ENCODE results near the gene AHCYL2.
"Not testable (repeated sequence)": the region's sequence is repeated elsewhere in the genome, so short reads cannot be mapped to it uniquely, and the experiment has no call there.

The AHCYL2 gene

GRCh38 chr7:129209067-129209926 is 15.5 kb upstream of the AHCYL2 start:
- DNase-seq: no peak

GRCh38 chr7:129210256-129210988 is 14.4 kb upstream of the AHCYL2 start:
- peak; percentile 62 for DNase-seq

GRCh38 chr7:129210989-129211312 is 13.9 kb upstream of the AHCYL2 start:
- DNase-seq: no peak

- no peak for DNase-seq
These were observed 12.7 kb upstream of the AHCYL2 start for GRCh38 chr7:129212126-129212525.

GRCh38 chr7:129212596-129212995 is 12.2 kb upstream of the AHCYL2 start:
- no peak for DNase-seq

GRCh38 chr7:129213828-129214227 is 11.0 kb upstream of the AHCYL2 start:
- no peak for DNase-seq

- DNase-seq: not testable (repeated sequence)
These were observed 9.1 kb upstream of the AHCYL2 start for GRCh38 chr7:129215691-129216090.

GRCh38 chr7:129216101-129216715 is 8.6 kb upstream of the AHCYL2 start:
- DNase-seq: not testable (repeated sequence)

GRCh38 chr7:129216821-129217416 is 7.9 kb upstream of the AHCYL2 start:
- not testable (repeated sequence) for DNase-seq

- DNase-seq: peak; percentile 80
These were observed 6.2 kb upstream of the AHCYL2 start for GRCh38 chr7:129218514-129219062.

- not testable (repeated sequence) for DNase-seq
These were observed 5.7 kb upstream of the AHCYL2 start for GRCh38 chr7:129219166-129219565.

GRCh38 chr7:129222064-129222463 is 2.8 kb upstream of the AHCYL2 start:
- DNase-seq: no peak

GRCh38 chr7:129225206-129225930 is 538 bp downstream of the AHCYL2 start:
- DNase-seq: peak; percentile 47

- DNase-seq: no peak
These were observed 1.2 kb downstream of the AHCYL2 start for GRCh38 chr7:129225931-129226572.

GRCh38 chr7:129227646-129228578 is 3.1 kb downstream of the AHCYL2 start:
- no peak for DNase-seq

- DNase-seq: no peak
These were observed 3.8 kb downstream of the AHCYL2 start for GRCh38 chr7:129228633-129229032.

GRCh38 chr7:129231666-129232065 is 6.8 kb downstream of the AHCYL2 start:
- no peak for DNase-seq

- no peak for DNase-seq
These were observed 13.7 kb downstream of the AHCYL2 start for GRCh38 chr7:129238546-129238945.

- no peak for DNase-seq
These were observed 15.4 kb downstream of the AHCYL2 start for GRCh38 chr7:129240119-129240820.

- DNase-seq: no peak
These were observed 19.4 kb downstream of the AHCYL2 start for GRCh38 chr7:129244220-129244619.

Measured in activated gamma-delta T cell treated with Interleukin-2 at 50 U/mL for 16 hours (primary cell).